ENCODE measurements around the gene TTLL1.
"Not testable (repeated sequence)": the region's sequence is repeated elsewhere in the genome, so short reads cannot be mapped to it uniquely, and the experiment has no call there.

Gene TTLL1

GRCh38 chr22:43066844-43067385 is 22.3 kb downstream of the TTLL1 start:
- no peak for DNase-seq (ENCODE audit: low spot score)

- no peak for DNase-seq (ENCODE audit: low spot score)
Measured at GRCh38 chr22:43066134-43066533, 23.1 kb downstream of the TTLL1 start.

- DNase-seq (ENCODE audit: low spot score), result no peak
Measured at GRCh38 chr22:43060183-43060582, 29.0 kb downstream of the TTLL1 start.

- DNase-seq (ENCODE audit: low spot score), result no peak
Measured at GRCh38 chr22:43057641-43058040, 31.6 kb downstream of the TTLL1 start.

GRCh38 chr22:43053176-43053575 is 36.0 kb downstream of the TTLL1 start:
- DNase-seq (ENCODE audit: low spot score), result no peak

GRCh38 chr22:43050995-43051394 is 38.2 kb downstream of the TTLL1 start:
- no peak for DNase-seq (ENCODE audit: low spot score)

- no peak for DNase-seq (ENCODE audit: low spot score)
Measured at GRCh38 chr22:43047605-43048004, 41.6 kb downstream of the TTLL1 start.

GRCh38 chr22:43044290-43044712 is 44.9 kb downstream of the TTLL1 start:
- DNase-seq (ENCODE audit: low spot score), result no peak

- no peak for DNase-seq (ENCODE audit: low spot score)
Measured at GRCh38 chr22:43042101-43042780, 47.0 kb downstream of the TTLL1 start.

GRCh38 chr22:43039800-43040199 is 49.4 kb downstream of the TTLL1 start:
- DNase-seq (ENCODE audit: low spot score), result no peak

GRCh38 chr22:43038325-43038724 is 50.9 kb downstream of the TTLL1 start:
- no peak for DNase-seq (ENCODE audit: low spot score)

- no peak for DNase-seq (ENCODE audit: low spot score)
Measured at GRCh38 chr22:43036282-43036829, 52.8 kb downstream of the TTLL1 start.

- DNase-seq (ENCODE audit: low spot score), result no peak
Measured at GRCh38 chr22:43035250-43035649, 53.9 kb downstream of the TTLL1 start.

GRCh38 chr22:43031617-43032016 is 57.6 kb downstream of the TTLL1 start:
- DNase-seq (ENCODE audit: low spot score), result no peak

GRCh38 chr22:43018615-43019014 is 70.6 kb downstream of the TTLL1 start:
- DNase-seq (ENCODE audit: low spot score), result no peak

GRCh38 chr22:43017525-43018460 is 71.4 kb downstream of the TTLL1 start:
- DNase-seq (ENCODE audit: low spot score), result no peak

- DNase-seq (ENCODE audit: low spot score), result not testable (repeated sequence)
Measured at GRCh38 chr22:43016150-43016549, 73.0 kb downstream of the TTLL1 start.

GRCh38 chr22:43015677-43016042 is 73.5 kb downstream of the TTLL1 start:
- DNase-seq (ENCODE audit: low spot score), result no peak

GRCh38 chr22:43014869-43015676 is 74.1 kb downstream of the TTLL1 start, which contains the start of gene PACSIN2:
Gene PACSIN2 (minus strand): TSS chr22:43015149. CDS start chr22:42912080, 103,069 bp downstream.
- DNase-seq (ENCODE audit: low spot score), result peak; percentile 99

GRCh38 chr22:43014316-43014868 is 74.8 kb downstream of the TTLL1 start:
- peak; percentile 46 for DNase-seq (ENCODE audit: low spot score)

All from CD4-positive, alpha-beta T cell treated with Interleukin-15 for 4 hours (primary cell).